NCI-H1092 treated with DMSO at 0.1 percent for 48 hours (cell line): Measurements from ENCODE around the gene MYL1.

Experiments used
- DNase-seq: peaks from one replicate; lab custom pipeline; 2025; lab: John Stamatoyannopoulos, UW

MYL1 gene

GRCh38 chr2:210267698-210268097, 47.3 kb downstream of the MYL1 start:
- no peak for DNase-seq

GRCh38 chr2:210264282-210264681, 50.7 kb downstream of the MYL1 start:
- DNase-seq, result no peak

GRCh38 chr2:210263841-210264240, 51.1 kb downstream of the MYL1 start:
- DNase-seq, result no peak

- no peak for DNase-seq
These were observed 52.9 kb downstream of the MYL1 start for GRCh38 chr2:210262036-210262435.

- no peak for DNase-seq
These were observed 55.3 kb downstream of the MYL1 start for GRCh38 chr2:210259687-210260086.

- no peak for DNase-seq
These were observed 62.0 kb downstream of the MYL1 start for GRCh38 chr2:210252699-210253606.

- DNase-seq, result no peak
These were observed 64.4 kb downstream of the MYL1 start for GRCh38 chr2:210250622-210251021.
